Memory B cell (primary cell): ENCODE results near the gene PARP4.
"Not testable (repeated sequence)": the region's sequence is repeated elsewhere in the genome, so short reads cannot be mapped to it uniquely, and the experiment has no call there.

Experiments
- ATAC-seq: fragments of 150-1000 bp; cut with Tn5 transposase; 2 replicates; pipeline ENCODE4 v1.10.0; 2021; ENCODE audit warnings: low read depth, mild to moderate bottlenecking, moderate library complexity
- DNase-seq, 2 donors: peaks; one replicate each; pipeline ENCODE4 v3.0.0; 2022; ENCODE audit warnings: low spot score in 2 of 2
- H3K27ac Mint-ChIP-seq: one replicate; pipeline ENCODE4 v1.8.0; 2022; ENCODE audit warnings: mild to moderate bottlenecking, moderate library complexity, mixed read lengths
- H3K27me3 Mint-ChIP-seq: one replicate; pipeline ENCODE4 v1.8.0; 2022; ENCODE audit warnings: mixed read lengths
- H3K36me3 Mint-ChIP-seq: one replicate; pipeline ENCODE4 v1.8.0; 2022; ENCODE audit warnings: mild to moderate bottlenecking, mixed read lengths
- H3K4me1 Mint-ChIP-seq: one replicate; pipeline ENCODE4 v1.8.0; 2022; ENCODE audit warnings: mixed read lengths
- H3K4me3 Mint-ChIP-seq: one replicate; pipeline ENCODE4 v1.8.0; 2022; ENCODE audit warnings: mild to moderate bottlenecking, moderate library complexity, mixed read lengths
- H3K9me3 Mint-ChIP-seq: one replicate; pipeline ENCODE4 v1.8.0; 2022; ENCODE audit warnings: mixed read lengths

PARP4 gene

GRCh38 chr13:24386816-24387708 lies 125.5 kb downstream of the PARP4 start:
- no peaks in the 10 kb centered on the region for H3K9me3 Mint-ChIP-seq
- H3K36me3 Mint-ChIP-seq: no peaks in the 10 kb centered on the region
- DNase-seq (no peak), ATAC-seq (no peak)
- peaks cover 10% of the 10 kb centered on the region for H3K27me3 Mint-ChIP-seq
- no peak overlapping the region for H3K4me3 Mint-ChIP-seq
- no peaks in the 10 kb centered on the region for H3K4me1 Mint-ChIP-seq
- no peak overlapping the region for H3K27ac Mint-ChIP-seq

GRCh38 chr13:24385902-24386301 lies 126.7 kb downstream of the PARP4 start:
- Mint-ChIP-seq H3K36me3 (no peaks in the 10 kb centered on the region), H3K4me1 (no peaks in the 10 kb centered on the region), H3K27me3 (peaks cover 10% of the 10 kb centered on the region), H3K9me3 (no peaks in the 10 kb centered on the region), H3K4me3 (no peak overlapping the region), H3K27ac (no peak overlapping the region)
- ATAC-seq (no peak), DNase-seq (no peak)

- peaks cover 10% of the 10 kb centered on the region for H3K27me3 Mint-ChIP-seq
- ATAC-seq: not testable (repeated sequence)
Observed at GRCh38 chr13:24384946-24385345, 127.6 kb downstream of the PARP4 start.

GRCh38 chr13:24384091-24384490 lies 128.5 kb downstream of the PARP4 start:
- DNase-seq, H3K36me3 Mint-ChIP-seq, H3K9me3 Mint-ChIP-seq, H3K4me1 Mint-ChIP-seq, H3K27ac Mint-ChIP-seq, ATAC-seq, H3K4me3 Mint-ChIP-seq: not testable (repeated sequence)
- peaks cover 10% of the 10 kb centered on the region for H3K27me3 Mint-ChIP-seq

More at GRCh38 chr13:24384946-24385345, 127.6 kb downstream of the PARP4 start:
- not testable (repeated sequence) for H3K4me1 Mint-ChIP-seq, DNase-seq, H3K9me3 Mint-ChIP-seq, H3K27ac Mint-ChIP-seq, H3K36me3 Mint-ChIP-seq, H3K4me3 Mint-ChIP-seq

GRCh38 chr13:24381541-24382265 lies 130.9 kb downstream of the PARP4 start:
- Mint-ChIP-seq H3K4me1 (no peaks in the 10 kb centered on the region), H3K27me3 (peaks cover 3% of the 10 kb centered on the region), H3K36me3 (no peaks in the 10 kb centered on the region), H3K9me3 (no peaks in the 10 kb centered on the region), H3K4me3 (no peak overlapping the region), H3K27ac (no peak overlapping the region)
- DNase-seq (no peak), ATAC-seq (no peak)

- not testable (repeated sequence) for H3K4me1 Mint-ChIP-seq, H3K27ac Mint-ChIP-seq, ATAC-seq
Observed at GRCh38 chr13:24380881-24381280, 131.7 kb downstream of the PARP4 start.

GRCh38 chr13:24380227-24380626 lies 132.4 kb downstream of the PARP4 start:
- not testable (repeated sequence) for H3K36me3 Mint-ChIP-seq, H3K27me3 Mint-ChIP-seq, H3K4me3 Mint-ChIP-seq, H3K27ac Mint-ChIP-seq, H3K9me3 Mint-ChIP-seq, DNase-seq, ATAC-seq, H3K4me1 Mint-ChIP-seq

More at GRCh38 chr13:24380881-24381280, 131.7 kb downstream of the PARP4 start:
- DNase-seq, H3K36me3 Mint-ChIP-seq, H3K27me3 Mint-ChIP-seq, H3K9me3 Mint-ChIP-seq, H3K4me3 Mint-ChIP-seq: not testable (repeated sequence)

GRCh38 chr13:24371273-24371672 lies 141.3 kb downstream of the PARP4 start:
- H3K36me3 Mint-ChIP-seq, H3K9me3 Mint-ChIP-seq, DNase-seq, H3K4me3 Mint-ChIP-seq, H3K27ac Mint-ChIP-seq, H3K4me1 Mint-ChIP-seq, ATAC-seq: not testable (repeated sequence)
- peaks cover 22% of the 10 kb centered on the region for H3K27me3 Mint-ChIP-seq
